SU-DHL-6 (cell line): ENCODE results near the gene NEFH.

Experiments
- H2AFZ ChIP-seq: fragments of 200-600 bp; sonication (generic); 2 replicates; pipeline ENCODE4 v1.6.1; 2014; ENCODE audit warnings: low read depth, mild to moderate bottlenecking, moderate library complexity, mixed read lengths, antibody characterized with exemption, low read length; ENCODE audit not compliant: severe bottlenecking
- H3F3A ChIP-seq: fragments of 200-600 bp; shearing (Covaris generic); 2 replicates; pipeline ENCODE4 v1.6.0; 2016; ENCODE audit warnings: antibody characterized with exemption, mild to moderate bottlenecking; ENCODE audit not compliant: insufficient read depth
- H3K27ac ChIP-seq: fragments of 200-600 bp; sonication (generic); 2 replicates; pipeline ENCODE4 v1.5.1; 2016; ENCODE audit warnings: low read depth, mild to moderate bottlenecking, low read length, moderate library complexity, mixed read lengths
- H3K27me3 ChIP-seq: fragments of 200-600 bp; sonication (generic), shearing (Covaris generic); 2 replicates; pipeline ENCODE4 v1.6.0; 2014; ENCODE audit warnings: mild to moderate bottlenecking, low read length
- H3K36me3 ChIP-seq: fragments of 200-600 bp; sonication (generic); 2 replicates; pipeline ENCODE4 v1.6.1; 2014; ENCODE audit warnings: mild to moderate bottlenecking, low read length, mixed read lengths
- H3K4me2 ChIP-seq: fragments of 300-600, 200-600 bp; shearing (Covaris generic), sonication (generic); 2 replicates; pipeline ENCODE4 v1.6.0; 2014; ENCODE audit warnings: low read length, low read depth, mild to moderate bottlenecking; ENCODE audit not compliant: poor library complexity, severe bottlenecking
- H3K4me3 ChIP-seq: fragments of 200-600 bp; sonication (generic); 2 replicates; pipeline ENCODE4 v1.5.1; 2014; ENCODE audit warnings: antibody characterized with exemption, low read length, mild to moderate bottlenecking, mixed read lengths; ENCODE audit not compliant: insufficient read depth, poor library complexity, severe bottlenecking
- H3K79me2 ChIP-seq: fragments of 200-600 bp; sonication (generic); 2 replicates; pipeline ENCODE4 v1.6.1; 2014; ENCODE audit warnings: mild to moderate bottlenecking, low read length, moderate library complexity; ENCODE audit not compliant: insufficient read depth
- H3K9ac ChIP-seq: fragments of 200-600 bp; sonication (generic); 2 replicates; pipeline ENCODE4 v1.7.0; 2014; ENCODE audit warnings: mild to moderate bottlenecking, low read length
- H3K9me2 ChIP-seq: fragments of 200-600 bp; sonication (generic); replicated peaks from 2 replicates; pipeline ENCODE4 v1.6.1; 2014; ENCODE audit warnings: low read length; ENCODE audit not compliant: insufficient read depth
- H3K9me3 ChIP-seq: fragments of 200-600 bp; sonication (generic); 2 replicates; pipeline ENCODE4 v1.6.1; 2014; ENCODE audit warnings: low read length, mixed read lengths; ENCODE audit not compliant: insufficient read depth
- H4K20me1 ChIP-seq: fragments of 200-600 bp; sonication (generic); 2 replicates; pipeline ENCODE4 v1.6.1; 2014; ENCODE audit warnings: low read depth, mild to moderate bottlenecking, antibody characterized with exemption, low read length, moderate library complexity, mixed read lengths
- EZH2phosphoT487 ChIP-seq: fragments of 200-600 bp; sonication (generic), shearing (Covaris generic); conservative IDR thresholded peaks from 2 replicates; pipeline ENCODE4 v1.6.1; 2018; ENCODE audit warnings: mild to moderate bottlenecking, antibody characterized with exemption, low read length, moderate library complexity, mixed read lengths
- TF ChIP-seq, protein P1 (sequence below): fragments of 200-600 bp; sonication (generic); IDR thresholded peaks from one replicate; pipeline ENCODE4 v1.5.1; 2017; ENCODE audit warnings: antibody characterized with exemption, mild to moderate bottlenecking, low read length, moderate library complexity; ENCODE audit not compliant: insufficient read depth, poor library complexity, severe bottlenecking

NEFH gene

DNA sequence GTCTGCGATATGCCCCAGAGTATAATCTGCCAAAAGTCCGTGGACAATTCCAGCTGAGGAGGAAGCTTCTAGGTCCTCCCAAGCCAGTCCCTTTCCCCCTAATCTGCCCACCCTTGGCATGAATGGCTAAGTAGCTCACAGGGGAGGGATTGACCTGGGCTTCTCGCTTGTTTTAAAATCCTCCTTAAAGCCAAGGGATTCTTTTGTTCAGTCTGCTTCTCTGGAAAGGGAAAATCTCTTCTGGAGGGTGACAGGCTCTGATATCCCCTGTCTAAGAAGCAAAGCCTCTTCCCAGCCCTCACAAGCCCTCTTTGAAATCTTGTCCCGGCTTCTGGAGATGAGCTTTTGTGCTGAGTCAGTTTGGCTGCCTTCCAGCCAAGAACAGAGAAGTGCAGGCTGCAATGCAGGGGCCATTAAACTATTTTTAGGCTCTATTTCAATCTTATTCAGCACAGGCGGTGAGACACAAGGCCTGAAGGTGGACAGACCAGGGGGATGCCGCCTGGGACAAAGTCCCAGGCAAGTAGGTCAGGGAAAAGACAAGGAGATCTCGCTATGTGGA, 23.9 kb downstream of the NEFH start:
- Histone ChIP-seq H3K9me2 (no peaks in the 10 kb centered on the region), H3K36me3 (peaks cover 4% of the 10 kb centered on the region; the same call in 1 of the 2 replicates), H3K79me2 (no peaks in the 10 kb centered on the region), H3K27me3 (no peaks in the 10 kb centered on the region), H3K4me3 (no peak overlapping the region), H3K9me3 (no peaks in the 10 kb centered on the region), H2AFZ (no peak overlapping the region), H3K4me2 (no peak overlapping the region), H3F3A (no peaks in the 10 kb centered on the region), H4K20me1 (no peaks in the 10 kb centered on the region), H3K27ac (no peak overlapping the region), H3K9ac (no peak overlapping the region)
- TF ChIP-seq, protein P1, sequence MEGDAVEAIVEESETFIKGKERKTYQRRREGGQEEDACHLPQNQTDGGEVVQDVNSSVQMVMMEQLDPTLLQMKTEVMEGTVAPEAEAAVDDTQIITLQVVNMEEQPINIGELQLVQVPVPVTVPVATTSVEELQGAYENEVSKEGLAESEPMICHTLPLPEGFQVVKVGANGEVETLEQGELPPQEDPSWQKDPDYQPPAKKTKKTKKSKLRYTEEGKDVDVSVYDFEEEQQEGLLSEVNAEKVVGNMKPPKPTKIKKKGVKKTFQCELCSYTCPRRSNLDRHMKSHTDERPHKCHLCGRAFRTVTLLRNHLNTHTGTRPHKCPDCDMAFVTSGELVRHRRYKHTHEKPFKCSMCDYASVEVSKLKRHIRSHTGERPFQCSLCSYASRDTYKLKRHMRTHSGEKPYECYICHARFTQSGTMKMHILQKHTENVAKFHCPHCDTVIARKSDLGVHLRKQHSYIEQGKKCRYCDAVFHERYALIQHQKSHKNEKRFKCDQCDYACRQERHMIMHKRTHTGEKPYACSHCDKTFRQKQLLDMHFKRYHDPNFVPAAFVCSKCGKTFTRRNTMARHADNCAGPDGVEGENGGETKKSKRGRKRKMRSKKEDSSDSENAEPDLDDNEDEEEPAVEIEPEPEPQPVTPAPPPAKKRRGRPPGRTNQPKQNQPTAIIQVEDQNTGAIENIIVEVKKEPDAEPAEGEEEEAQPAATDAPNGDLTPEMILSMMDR, result no peak
- no peak for TF ChIP-seq EZH2phosphoT487

DNA sequence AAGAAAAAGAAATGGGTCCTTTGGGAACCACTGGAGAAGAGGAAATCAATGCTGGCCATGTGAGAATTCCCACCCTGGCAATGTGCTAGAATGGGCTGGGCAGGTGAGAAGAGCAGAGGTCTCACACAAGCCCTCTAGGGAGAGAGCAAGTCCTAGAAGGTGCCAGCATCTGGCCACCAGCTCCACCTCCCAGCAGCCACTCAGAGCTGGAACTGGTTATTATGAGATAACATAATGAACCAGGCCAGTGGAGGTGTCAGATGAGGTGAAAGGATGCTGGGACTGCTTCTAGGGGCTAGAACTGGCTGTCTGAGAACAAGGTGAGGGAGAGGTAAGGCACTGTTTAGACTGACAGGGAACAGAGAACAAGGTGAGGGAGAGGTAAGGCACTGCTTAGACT, 29.3 kb downstream of the NEFH start:
- H3K27ac ChIP-seq, result no peak overlapping the region
- no peaks in the 10 kb centered on the region for H4K20me1 ChIP-seq
- no peaks in the 10 kb centered on the region for H3K9me2 ChIP-seq
- no peak overlapping the region for H3K4me2 ChIP-seq
- H3K79me2 ChIP-seq, result no peaks in the 10 kb centered on the region
- H3F3A ChIP-seq, result no peaks in the 10 kb centered on the region
- no peaks in the 10 kb centered on the region for H3K27me3 ChIP-seq
- H2AFZ ChIP-seq, result no peak overlapping the region
- H3K4me3 ChIP-seq, result no peak overlapping the region
- no peak overlapping the region for H3K9ac ChIP-seq
- H3K9me3 ChIP-seq, result no peaks in the 10 kb centered on the region
- TF ChIP-seq, protein P1, result no peak
- no peak for TF ChIP-seq EZH2phosphoT487
- peaks cover 4% of the 10 kb centered on the region; the same call in 1 of the 2 replicates for H3K36me3 ChIP-seq

DNA sequence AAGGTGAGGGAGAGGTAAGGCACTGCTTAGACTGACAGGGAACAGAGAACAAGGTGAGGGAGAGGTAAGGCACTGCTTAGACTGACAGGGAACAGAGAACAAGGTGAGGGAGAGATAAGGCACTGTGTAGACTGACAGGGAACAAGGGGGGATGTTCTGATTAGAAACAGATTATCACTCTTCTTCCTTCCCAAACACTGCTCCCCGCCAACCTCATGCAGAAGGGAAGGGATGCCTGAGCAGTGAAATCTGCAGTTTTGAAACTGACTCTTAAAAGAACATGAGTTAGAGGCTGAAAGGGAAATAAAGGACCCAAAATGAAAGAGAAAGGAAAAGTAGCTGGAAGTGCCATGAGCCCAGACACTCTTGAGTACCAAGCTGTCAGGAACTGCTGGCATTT, 29.8 kb downstream of the NEFH start:
- no peak overlapping the region for H3K4me3 ChIP-seq
- no peaks in the 10 kb centered on the region for H3K27me3 ChIP-seq
- H3K27ac ChIP-seq, result no peak overlapping the region
- no peaks in the 10 kb centered on the region for H3F3A ChIP-seq
- TF ChIP-seq, protein P1, result no peak
- TF ChIP-seq EZH2phosphoT487, result no peak
- no peaks in the 10 kb centered on the region for H4K20me1 ChIP-seq
- no peak overlapping the region for H3K4me2 ChIP-seq
- no peak overlapping the region for H3K9ac ChIP-seq
- H3K79me2 ChIP-seq, result no peaks in the 10 kb centered on the region
- no peaks in the 10 kb centered on the region for H3K9me3 ChIP-seq
- H2AFZ ChIP-seq, result no peak overlapping the region
- peaks cover 4% of the 10 kb centered on the region; the same call in 1 of the 2 replicates for H3K36me3 ChIP-seq
- H3K9me2 ChIP-seq, result no peaks in the 10 kb centered on the region
